Hematopoietic multipotent progenitor cell treated with erythropoietin and hydrocortisone succinate and interleukin-3 and kit ligand, for 8 days (in vitro differentiated cells): ENCODE data around the gene HOXC11.

Source experiments
- DNase-seq: peaks from one replicate; pipeline ENCODE4 v3.0.0-alpha.2; 2015

HOXC11 gene

GRCh38 chr12:53998900-53999236 is 25.9 kb downstream of the HOXC11 start:
- DNase-seq, result no peak

GRCh38 chr12:53999559-54000115 is 26.7 kb downstream of the HOXC11 start:
- DNase-seq, result no peak

DNA sequence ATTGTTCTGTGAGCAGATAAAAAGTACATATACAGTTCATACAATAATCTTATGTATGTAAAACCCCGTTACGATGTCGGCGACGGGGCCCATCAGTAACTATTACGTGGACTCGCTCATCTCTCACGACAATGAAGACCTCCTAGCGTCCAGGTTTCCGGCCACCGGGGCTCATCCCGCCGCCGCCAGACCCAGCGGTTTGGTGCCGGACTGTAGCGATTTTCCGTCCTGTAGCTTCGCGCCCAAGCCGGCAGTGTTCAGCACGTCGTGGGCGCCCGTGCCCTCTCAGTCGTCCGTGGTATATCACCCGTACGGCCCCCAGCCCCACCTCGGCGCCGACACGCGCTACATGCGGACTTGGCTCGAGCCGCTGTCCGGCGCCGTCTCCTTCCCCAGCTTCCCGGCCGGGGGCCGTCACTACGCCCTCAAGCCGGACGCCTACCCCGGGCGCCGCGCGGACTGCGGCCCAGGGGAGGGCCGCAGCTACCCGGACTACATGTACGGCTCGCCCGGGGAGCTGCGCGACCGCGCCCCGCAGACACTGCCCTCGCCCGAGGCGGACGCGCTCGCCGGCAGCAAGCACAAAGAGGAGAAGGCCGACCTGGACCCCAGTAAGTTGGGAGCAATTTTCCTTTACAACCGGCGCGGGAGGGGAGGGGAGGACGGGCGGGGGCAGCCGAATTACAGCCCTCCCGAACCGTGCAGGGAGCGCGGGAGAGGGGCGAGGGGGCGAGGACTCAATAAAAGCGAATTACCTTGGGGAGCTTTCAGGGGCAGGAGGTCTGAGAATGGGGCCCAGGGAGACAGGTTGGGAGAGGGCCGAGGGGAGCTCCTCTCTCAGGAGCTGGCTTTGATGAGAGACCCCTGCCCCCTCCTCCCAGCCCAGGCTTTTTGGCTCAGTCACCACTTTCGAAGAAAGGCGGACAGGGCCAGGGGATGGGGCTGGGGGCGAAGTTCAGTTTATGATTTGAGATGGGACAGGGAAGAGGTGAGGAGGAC is 27.5 kb downstream of the HOXC11 start, which contains the start of gene HOXC9:
Gene HOXC9, plus strand, starts transcription at position 46 of the 999 bp plus-strand sequence. Its CDS starts 28 bp downstream, at position 74.
- no peak for DNase-seq

- DNase-seq, result no peak
These were observed 28.6 kb downstream of the HOXC11 start for GRCh38 chr12:54001283-54002187.

GRCh38 chr12:54002278-54002914 is 29.5 kb downstream of the HOXC11 start:
- DNase-seq, result no peak

DNA sequence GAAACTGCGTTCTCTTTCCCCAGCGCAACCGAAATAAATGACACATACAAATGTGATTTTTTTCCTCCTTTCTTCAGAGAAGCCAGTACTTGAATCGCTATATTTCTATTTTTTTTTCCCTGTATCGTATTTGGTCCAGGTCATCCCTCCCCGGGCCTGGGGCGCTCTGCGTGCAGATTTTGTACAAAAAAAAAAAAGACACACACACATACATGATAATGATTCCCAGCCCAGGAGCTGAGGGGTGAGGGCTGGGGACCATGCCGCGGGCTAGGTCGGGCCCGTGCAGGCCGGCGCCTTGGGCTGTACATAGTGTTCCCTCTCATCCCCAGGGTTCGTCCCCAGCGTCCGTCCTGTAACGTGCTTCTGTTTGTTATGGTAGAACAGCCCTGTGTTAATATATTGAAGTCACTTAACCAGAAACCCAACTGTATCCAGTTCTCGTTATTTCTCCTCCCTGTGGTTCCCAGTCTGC is 30.0 kb downstream of the HOXC11 start:
- no peak for DNase-seq

GRCh38 chr12:54003625-54004024 is 30.7 kb downstream of the HOXC11 start:
- no peak for DNase-seq

GRCh38 chr12:54004063-54004840 is 31.3 kb downstream of the HOXC11 start:
- DNase-seq, result no peak

DNA sequence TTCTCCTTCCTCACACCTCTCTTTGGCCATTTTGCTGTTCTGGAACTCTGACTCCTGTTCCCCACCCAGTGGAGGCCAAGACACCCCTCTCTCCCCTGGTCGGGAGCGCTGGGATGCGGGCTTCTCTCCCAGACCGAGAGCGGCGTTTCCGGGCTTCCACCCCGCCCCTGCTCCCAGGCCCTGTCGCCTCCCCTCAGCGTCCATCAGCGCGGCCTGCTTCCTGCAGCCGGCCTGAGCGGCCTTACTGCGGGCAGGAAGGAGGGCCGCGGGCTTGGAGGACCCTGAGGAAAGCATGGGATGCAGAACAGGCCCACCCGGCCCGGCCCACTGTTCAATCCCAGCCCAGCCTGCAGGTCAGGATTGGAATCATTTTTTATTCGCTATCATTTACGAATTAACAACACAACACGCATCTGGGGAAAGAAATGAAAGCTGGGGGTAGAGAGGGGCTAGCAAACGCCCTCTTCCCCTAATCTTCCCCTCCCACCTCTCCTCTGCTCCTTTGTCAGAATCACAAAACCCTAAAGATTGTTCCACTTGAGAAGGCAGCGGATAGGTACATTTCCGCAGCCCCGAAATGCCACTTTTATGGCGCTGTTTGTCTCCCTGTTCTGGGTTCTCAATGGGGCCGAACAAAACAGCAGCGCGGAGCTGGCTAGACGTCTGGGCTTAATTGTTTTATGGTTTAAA is 32.1 kb downstream of the HOXC11 start:
- no peak for DNase-seq

DNA sequence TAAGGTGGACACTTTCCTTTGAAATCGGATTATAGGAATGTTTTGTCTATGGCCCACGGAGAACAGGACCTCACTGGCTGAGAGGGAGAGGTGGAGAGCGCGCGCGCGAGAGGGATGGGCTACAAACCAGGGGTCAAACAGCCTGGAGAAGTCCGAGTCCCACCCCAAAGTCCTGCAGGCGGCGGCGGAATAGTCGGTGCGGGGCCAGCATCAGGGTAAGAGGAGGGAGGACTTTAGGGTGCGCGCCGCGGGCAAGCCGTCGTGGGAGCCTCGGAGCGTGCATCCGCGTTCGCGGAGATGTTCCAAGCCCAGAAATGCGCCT is 32.6 kb downstream of the HOXC11 start:
- no peak for DNase-seq

- DNase-seq, result peak; percentile 79
These were observed 33.1 kb downstream of the HOXC11 start for GRCh38 chr12:54005853-54006558.

DNA sequence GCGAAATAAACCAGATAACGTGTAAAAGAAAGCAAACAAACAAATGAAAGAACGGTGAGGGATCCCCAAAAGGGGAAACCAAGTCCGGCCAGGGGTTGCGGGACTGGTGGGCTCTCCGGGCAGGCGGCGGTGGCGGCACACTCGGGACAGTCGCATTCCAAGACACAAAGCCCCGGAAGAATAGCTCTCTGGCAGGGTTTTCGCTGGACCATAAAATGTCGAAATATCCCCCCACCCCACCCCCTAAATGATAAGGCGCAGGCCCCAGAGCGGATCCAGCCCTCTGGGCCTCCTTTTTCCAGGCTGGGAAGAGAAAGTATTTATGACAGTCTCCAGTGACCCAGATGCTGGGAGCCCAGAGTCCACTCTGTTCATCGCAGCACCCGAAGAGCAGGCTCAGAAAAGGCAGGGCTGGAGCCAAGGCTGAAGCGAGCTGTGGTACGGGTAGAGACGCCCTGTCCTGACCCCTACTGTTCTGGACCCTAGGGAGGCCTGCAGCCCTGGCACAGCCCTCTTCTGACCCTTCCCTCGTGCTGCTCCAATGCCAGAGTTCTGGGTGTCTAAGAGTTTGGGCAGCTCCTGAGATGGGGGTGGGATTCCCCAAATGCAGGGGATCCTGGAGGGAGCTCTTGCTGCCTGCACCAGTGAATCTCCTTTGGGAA is 33.8 kb downstream of the HOXC11 start:
- DNase-seq, result no peak

GRCh38 chr12:54007538-54008259 is 34.8 kb downstream of the HOXC11 start:
- no peak for DNase-seq

- DNase-seq, result no peak
These were observed 35.3 kb downstream of the HOXC11 start for GRCh38 chr12:54008260-54008552.

DNA sequence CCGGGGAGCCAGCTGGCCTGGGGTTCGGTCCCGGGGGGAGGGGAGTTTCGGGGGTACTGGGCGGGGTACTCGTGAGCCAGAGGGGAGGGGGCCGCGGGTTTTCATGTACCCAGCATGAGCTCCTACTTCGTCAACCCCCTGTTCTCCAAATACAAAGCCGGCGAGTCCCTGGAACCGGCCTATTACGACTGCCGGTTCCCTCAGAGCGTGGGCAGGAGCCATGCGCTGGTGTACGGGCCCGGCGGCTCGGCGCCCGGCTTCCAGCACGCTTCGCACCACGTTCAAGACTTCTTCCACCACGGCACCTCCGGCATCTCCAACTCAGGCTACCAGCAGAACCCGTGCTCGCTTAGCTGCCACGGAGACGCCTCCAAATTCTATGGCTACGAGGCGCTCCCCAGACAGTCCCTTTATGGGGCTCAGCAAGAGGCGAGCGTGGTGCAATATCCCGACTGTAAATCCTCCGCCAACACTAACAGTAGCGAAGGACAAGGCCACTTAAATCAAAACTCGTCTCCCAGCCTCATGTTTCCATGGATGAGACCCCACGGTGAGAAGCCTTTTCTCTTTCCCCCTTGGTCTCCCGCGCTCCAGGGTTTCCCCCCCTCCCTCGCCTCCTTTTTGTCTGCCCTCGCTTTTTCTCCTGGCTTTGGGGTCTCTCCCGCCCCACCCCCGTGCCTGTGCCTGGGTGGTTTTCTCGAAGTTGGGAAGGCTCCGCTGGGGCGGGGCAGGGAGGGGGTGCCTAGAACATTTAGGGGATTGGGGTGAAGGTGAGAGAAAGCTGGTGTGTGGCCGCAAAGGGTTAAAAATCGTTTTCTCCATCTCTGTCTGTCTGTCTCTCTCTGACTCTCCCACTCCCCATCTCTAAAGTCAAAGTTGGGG is 36.5 kb downstream of the HOXC11 start:
- DNase-seq, result no peak

GRCh38 chr12:54010053-54010971 is 37.4 kb downstream of the HOXC11 start:
- DNase-seq, result no peak

DNA sequence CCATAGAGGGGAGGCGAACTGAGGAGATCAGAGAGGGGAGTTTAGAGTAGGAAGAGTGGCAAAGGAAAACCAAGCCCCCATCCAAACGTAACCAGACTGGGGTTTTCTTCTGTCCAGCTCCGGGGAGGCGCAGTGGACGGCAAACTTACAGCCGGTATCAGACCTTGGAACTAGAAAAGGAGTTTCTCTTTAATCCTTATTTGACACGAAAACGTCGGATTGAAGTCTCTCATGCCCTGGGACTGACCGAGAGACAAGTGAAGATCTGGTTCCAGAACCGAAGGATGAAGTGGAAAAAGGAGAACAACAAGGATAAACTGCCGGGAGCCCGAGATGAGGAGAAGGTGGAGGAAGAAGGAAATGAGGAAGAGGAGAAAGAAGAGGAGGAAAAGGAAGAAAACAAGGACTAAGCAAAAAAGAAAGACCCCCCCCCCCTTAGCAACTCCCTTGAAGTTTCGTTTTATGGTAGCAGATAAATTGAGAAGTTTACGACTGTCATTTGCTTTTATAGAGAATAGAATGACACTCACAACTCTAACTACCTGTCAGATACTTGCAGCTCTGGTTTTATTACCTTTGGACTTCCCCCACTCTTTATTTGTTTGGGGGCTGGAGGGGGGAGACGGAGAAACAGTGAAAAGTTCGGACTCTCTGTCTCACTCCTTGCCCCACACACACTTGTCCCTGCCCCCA is 38.2 kb downstream of the HOXC11 start:
- DNase-seq, result no peak
